Measurements from ENCODE around the gene DIS3L.

Gene DIS3L

GRCh38 chr15:66326051-66326450 lies 32.7 kb downstream of the DIS3L start:
- TF ChIP-seq FOXM1 (IDR thresholded peaks at IDR 0.05; ENCODE audit: borderline replicate concordance, low read depth) (no peak), YY1 (IDR thresholded peaks at IDR 0.05; ENCODE audit: low read depth) (no peak), EGR1 (IDR thresholded peaks at IDR 0.05) (no peak), RAD21 (IDR thresholded peaks at IDR 0.05; ENCODE audit: low read depth) (no peak), TCF12 (IDR thresholded peaks at IDR 0.05; ENCODE audit: low read depth) (no peak), CEBPB (IDR thresholded peaks at IDR 0.05) (no peak), ZBTB7A (IDR thresholded peaks at IDR 0.05; ENCODE audit: low read depth) (no peak), REST (IDR thresholded peaks at IDR 0.05; ENCODE audit: low read depth) (no peak), USF1 (IDR thresholded peaks at IDR 0.05) (no peak), CREB1 (IDR thresholded peaks at IDR 0.05; ENCODE audit: low read depth) (no peak), TEAD4 (IDR thresholded peaks at IDR 0.05) (no peak), NFIC (IDR thresholded peaks at IDR 0.05) (no peak), EP300 (IDR thresholded peaks at IDR 0.05; ENCODE audit: borderline replicate concordance) (no peak), TAF1 (IDR thresholded peaks at IDR 0.05; ENCODE audit: low read depth) (no peak)
- TF ChIP-seq, protein P1, sequence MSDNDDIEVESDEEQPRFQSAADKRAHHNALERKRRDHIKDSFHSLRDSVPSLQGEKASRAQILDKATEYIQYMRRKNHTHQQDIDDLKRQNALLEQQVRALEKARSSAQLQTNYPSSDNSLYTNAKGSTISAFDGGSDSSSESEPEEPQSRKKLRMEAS (IDR thresholded peaks at IDR 0.05): no peak

DNA sequence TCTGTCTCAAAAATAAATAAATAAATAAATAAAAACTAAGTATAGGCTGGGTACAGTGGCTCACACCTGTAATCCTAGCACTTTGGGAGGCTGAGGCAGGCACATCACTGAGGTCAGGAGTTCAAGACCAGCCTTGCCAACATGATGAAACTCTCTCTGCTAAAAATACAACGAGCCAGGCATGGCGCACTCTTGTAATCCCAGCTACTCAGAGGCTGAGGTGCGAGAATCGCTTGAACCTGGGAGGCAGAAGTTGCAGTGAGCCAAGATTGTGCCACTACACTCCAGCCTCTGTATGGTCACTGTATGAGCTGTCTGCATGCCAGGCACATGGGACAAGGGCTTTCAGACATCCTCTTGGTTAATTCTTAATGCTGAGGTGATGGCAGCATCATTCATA lies 34.4 kb downstream of the DIS3L start:
- TF ChIP-seq ZBTB7A (IDR thresholded peaks at IDR 0.05; ENCODE audit: low read depth) (no peak), RAD21 (IDR thresholded peaks at IDR 0.05; ENCODE audit: low read depth) (no peak), TAF1 (IDR thresholded peaks at IDR 0.05; ENCODE audit: low read depth) (no peak), CREB1 (IDR thresholded peaks at IDR 0.05; ENCODE audit: low read depth) (no peak), TCF12 (IDR thresholded peaks at IDR 0.05; ENCODE audit: low read depth) (no peak), CEBPB (IDR thresholded peaks at IDR 0.05) (no peak), EGR1 (IDR thresholded peaks at IDR 0.05) (no peak), YY1 (IDR thresholded peaks at IDR 0.05; ENCODE audit: low read depth) (no peak), REST (IDR thresholded peaks at IDR 0.05; ENCODE audit: low read depth) (no peak), FOXM1 (IDR thresholded peaks at IDR 0.05; ENCODE audit: borderline replicate concordance, low read depth) (no peak), USF1 (IDR thresholded peaks at IDR 0.05) (no peak), EP300 (IDR thresholded peaks at IDR 0.05; ENCODE audit: borderline replicate concordance) (no peak), NFIC (IDR thresholded peaks at IDR 0.05) (no peak)
- TF ChIP-seq, protein P1 (IDR thresholded peaks at IDR 0.05): no peak

GRCh38 chr15:66328771-66329170 lies 35.4 kb downstream of the DIS3L start:
- TF ChIP-seq FOXM1 (IDR thresholded peaks at IDR 0.05; ENCODE audit: borderline replicate concordance, low read depth) (no peak), ZBTB7A (IDR thresholded peaks at IDR 0.05; ENCODE audit: low read depth) (no peak), USF1 (IDR thresholded peaks at IDR 0.05) (no peak), TAF1 (IDR thresholded peaks at IDR 0.05; ENCODE audit: low read depth) (no peak), RAD21 (IDR thresholded peaks at IDR 0.05; ENCODE audit: low read depth) (no peak), TCF12 (IDR thresholded peaks at IDR 0.05; ENCODE audit: low read depth) (no peak), TEAD4 (IDR thresholded peaks at IDR 0.05) (no peak), REST (IDR thresholded peaks at IDR 0.05; ENCODE audit: low read depth) (no peak), EGR1 (IDR thresholded peaks at IDR 0.05) (no peak), YY1 (IDR thresholded peaks at IDR 0.05; ENCODE audit: low read depth) (no peak)

DNA sequence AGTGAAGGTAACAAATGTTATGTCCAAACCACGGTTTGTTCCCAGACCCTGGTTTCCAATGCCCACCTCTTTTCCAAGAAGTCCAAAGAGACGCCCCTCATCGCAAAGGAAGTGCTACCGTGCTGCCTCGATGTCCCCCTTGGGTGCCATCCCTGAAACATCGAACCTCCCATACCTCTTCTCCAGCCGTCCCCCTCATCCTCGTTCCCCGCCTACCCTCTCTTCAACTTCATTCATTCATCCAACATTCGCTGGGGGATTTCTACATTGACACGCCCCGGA lies 62.6 kb downstream of the DIS3L start:
- TF ChIP-seq CEBPB (IDR thresholded peaks at IDR 0.05) (no peak), YY1 (IDR thresholded peaks at IDR 0.05; ENCODE audit: low read depth) (no peak), USF1 (IDR thresholded peaks at IDR 0.05) (no peak), NFIC (IDR thresholded peaks at IDR 0.05) (no peak)
